Fibroblast of the conjunctiva (primary cell): ENCODE measurements around the gene STARD7.
"Not testable (repeated sequence)": the region's sequence is repeated elsewhere in the genome, so short reads cannot be mapped to it uniquely, and the experiment has no call there.

Experiments
- DNase-seq: peaks from one replicate; pipeline ENCODE4 v3.0.0-alpha.2; 2010; ENCODE audit warnings: low read depth

The STARD7 gene

GRCh38 chr2:96236882-96237281 is 28.3 kb upstream of the STARD7 start:
- no peak for DNase-seq

DNA sequence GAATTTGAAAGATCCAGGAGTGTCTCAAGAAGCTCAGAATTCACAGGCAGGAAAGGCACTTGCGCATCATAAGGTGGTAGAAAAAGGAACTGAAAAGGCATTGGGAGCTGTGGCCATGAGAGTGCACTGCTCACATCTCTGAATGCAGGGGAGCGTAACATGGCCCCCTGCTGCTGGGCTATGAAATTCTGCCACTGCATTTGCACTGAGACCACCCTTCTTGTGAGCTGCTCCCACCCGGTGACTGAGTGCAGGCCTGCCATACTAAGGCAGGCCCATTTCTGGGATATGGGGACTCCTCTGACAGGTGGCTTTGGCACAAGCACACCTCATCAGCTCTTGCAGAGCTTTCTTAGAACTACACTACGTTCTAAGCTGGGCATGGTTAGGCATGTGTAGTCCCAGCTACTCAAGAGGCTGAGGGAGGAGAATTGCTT is 25.3 kb upstream of the STARD7 start:
- DNase-seq, result no peak

GRCh38 chr2:96233436-96233835 is 24.8 kb upstream of the STARD7 start:
- no peak for DNase-seq

- no peak for DNase-seq
These were observed 22.7 kb upstream of the STARD7 start for GRCh38 chr2:96231316-96231715.

- no peak for DNase-seq
These were observed 16.4 kb upstream of the STARD7 start for GRCh38 chr2:96225016-96225533.

DNA sequence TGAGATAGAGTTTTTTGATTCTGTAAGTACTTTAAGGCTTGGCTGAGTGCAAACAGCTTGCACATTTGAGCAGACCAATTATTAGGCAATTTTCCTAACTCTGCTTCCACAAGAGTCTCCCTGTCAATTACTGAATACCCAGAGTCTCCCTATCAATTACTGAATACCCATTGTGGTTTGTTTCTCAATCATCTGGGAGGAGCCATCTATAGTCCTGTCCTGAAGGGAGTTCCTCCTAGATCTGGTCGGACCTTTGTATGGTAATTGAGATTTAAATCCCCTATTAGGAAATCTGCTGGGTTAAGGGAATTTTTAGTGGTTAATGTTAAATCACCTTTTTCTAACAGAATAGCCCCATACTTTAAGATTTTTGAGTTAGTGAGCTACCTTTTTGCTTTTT is 12.5 kb upstream of the STARD7 start:
- not testable (repeated sequence) for DNase-seq

DNA sequence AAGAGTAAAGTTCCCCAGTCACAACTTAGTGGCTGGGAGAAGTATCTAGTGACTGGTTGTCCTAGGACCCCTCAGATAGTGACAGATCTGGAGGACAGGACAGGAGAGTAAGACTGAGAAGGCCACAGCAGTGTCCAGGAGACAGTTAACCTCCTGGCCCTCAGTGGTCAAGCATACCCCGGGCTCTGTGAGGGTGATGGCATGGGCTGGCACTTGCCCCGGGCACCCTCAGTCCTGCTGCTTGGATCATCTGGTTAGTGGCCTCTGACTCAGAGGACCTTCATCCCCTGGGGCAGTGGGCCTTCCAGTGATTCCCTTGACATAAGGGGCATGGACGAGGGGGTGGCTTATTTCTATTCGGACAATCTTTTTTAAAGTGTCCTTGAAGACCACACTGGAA is 11.3 kb upstream of the STARD7 start:
- DNase-seq, result not testable (repeated sequence)

- DNase-seq, result no peak
These were observed 10.0 kb upstream of the STARD7 start for GRCh38 chr2:96218508-96219131.

DNA sequence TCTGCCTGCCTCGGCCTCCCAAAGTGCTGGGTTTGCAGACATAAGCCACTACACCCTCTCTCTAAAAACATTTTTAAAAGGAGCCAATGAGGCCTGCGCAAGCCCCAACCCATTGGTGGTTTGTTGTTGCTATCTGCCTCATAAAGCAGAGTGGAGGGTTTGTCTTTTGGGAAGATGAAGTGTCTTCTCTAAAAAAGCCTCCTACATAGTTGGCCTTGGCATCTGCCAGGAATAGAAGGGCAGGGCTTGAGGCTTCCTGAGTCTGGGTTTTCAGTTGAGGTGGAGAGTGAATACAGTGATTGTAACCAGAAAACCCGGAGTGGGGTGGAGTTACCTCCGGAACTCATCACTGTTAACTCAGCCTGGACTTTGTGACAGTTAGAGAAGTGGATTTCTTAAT is 5.9 kb upstream of the STARD7 start:
- DNase-seq, result no peak

DNA sequence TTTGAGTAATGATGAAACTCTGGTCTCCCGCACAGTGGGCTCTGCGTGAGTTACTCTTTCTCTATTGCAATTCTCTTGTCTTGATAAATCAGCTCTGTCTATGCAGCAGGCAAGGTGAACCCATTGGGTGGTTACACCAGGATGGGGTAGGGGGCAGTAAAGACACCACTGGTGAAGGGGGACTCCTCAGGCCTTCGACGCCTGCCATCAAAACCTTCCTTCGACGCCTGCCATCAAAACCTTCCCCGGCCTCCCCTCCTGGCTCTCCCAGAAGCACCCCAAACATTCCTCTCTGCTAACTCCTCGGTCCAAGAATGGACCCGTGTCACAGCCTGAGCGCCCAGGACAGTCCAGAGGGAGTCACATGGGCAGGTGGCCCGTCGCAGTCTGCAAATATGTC is 4.8 kb upstream of the STARD7 start:
- no peak for DNase-seq

- no peak for DNase-seq
These were observed 3.7 kb upstream of the STARD7 start for GRCh38 chr2:96212339-96212738.

GRCh38 chr2:96209729-96210085 is 1.1 kb upstream of the STARD7 start:
- DNase-seq, result no peak

GRCh38 chr2:96209011-96209728 is 543 bp upstream of the STARD7 start:
- no peak for DNase-seq

DNA sequence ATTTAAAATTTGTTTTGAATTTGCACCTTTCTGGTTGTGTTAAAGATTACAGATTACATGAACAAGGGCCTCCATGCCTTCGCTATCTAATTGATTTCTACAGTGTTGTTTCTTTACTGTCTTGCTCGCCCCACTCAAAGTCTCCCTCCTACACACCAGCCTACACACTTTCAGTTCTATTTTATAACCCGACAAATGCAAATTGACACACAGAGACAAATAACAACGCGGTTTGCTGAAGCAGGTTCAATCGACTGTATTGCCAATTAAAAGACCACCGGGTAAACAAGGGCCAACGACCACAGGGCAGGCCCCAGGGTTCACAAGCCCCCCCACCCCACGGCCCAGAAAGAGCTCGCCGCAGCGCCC is 869 bp downstream of the STARD7 start:
- DNase-seq, result no peak

- DNase-seq, result no peak
These were observed 1.4 kb downstream of the STARD7 start for GRCh38 chr2:96207073-96207773.

DNA sequence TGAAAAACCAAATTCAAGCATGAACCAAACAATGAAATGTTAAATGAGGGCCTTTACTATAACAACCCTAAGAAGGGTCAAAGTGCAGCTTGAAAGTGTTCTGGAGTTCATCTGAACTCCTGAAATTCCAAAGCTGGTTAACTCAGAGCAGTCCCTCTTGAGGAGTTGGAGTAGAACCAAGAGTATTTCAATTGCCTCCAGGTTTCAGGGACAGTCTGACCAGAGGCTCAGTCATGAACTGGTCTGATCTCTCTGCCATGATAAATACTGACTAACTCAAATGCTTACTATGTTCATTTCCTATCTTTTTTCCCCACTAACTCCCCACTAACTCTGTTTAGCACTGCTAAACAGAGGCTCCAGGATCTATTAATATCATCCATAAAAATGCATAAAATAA is 2.7 kb downstream of the STARD7 start:
- DNase-seq, result peak; percentile 32

GRCh38 chr2:96204836-96205624 is 3.6 kb downstream of the STARD7 start:
- DNase-seq, result no peak

DNA sequence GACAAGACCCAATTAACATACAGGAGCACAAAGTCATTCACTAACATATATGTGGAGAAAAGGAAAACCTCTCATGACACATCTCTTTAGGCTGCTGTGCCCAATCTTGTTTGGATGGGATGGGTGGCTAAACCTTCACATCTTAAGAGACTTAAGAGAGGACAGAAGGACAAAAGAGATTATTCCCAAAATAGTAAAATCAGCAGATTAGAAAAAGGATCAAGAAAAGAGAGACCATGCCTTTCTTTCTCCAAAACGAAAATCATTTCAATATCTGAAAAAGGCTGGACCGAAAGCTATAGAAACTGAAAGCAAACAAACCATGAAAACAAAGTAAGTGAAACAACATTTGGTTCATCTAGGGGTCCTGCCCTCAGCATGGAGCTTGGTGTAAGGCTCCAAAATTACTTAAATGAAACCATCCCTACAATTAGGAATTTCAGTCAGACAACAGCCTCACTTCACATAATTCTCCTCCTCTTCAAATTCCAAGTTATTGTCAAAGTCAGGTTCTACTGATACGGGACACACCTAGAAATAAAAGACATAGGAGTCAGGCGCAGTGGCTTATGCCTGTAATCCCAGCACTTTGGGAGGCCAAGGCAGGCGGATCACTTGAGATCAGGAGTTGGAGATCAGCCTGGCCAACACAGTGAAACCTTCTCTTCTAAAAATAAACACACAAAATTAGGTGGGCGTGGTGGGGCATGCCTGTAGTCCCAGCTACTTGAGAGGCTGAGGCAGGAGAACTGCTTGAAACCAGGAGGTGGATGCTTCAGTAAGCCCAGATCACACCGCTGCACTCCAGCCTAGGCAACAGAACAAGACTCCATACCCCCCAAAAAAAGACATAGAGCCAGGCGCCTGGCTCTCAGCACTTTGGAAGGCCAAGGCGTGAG is 5.2 kb downstream of the STARD7 start:
- DNase-seq, result no peak

GRCh38 chr2:96202152-96202854 is 6.3 kb downstream of the STARD7 start:
- no peak for DNase-seq

- no peak for DNase-seq
These were observed 7.3 kb downstream of the STARD7 start for GRCh38 chr2:96201338-96201737.

- DNase-seq, result no peak
These were observed 9.7 kb downstream of the STARD7 start for GRCh38 chr2:96198921-96199320.
